ENCODE results near the gene ACE. TPM values are rescaled to one million over a fixed set of nuclear protein-coding genes. Genes with fewer than 3 reads are reported as not detected.

ACE gene
- total RNA-seq, 3 donors from 2014 or later, result 2.6 to 13.9 (median 9.1) TPM

- DNase-seq (ENCODE audit: low spot score in 2 of 2), result peak in 1 of 2 donors; percentile 47
- H3K27me3 ChIP-seq, result no peaks in the 10 kb centered on the region
- TF ChIP-seq, protein P1, sequence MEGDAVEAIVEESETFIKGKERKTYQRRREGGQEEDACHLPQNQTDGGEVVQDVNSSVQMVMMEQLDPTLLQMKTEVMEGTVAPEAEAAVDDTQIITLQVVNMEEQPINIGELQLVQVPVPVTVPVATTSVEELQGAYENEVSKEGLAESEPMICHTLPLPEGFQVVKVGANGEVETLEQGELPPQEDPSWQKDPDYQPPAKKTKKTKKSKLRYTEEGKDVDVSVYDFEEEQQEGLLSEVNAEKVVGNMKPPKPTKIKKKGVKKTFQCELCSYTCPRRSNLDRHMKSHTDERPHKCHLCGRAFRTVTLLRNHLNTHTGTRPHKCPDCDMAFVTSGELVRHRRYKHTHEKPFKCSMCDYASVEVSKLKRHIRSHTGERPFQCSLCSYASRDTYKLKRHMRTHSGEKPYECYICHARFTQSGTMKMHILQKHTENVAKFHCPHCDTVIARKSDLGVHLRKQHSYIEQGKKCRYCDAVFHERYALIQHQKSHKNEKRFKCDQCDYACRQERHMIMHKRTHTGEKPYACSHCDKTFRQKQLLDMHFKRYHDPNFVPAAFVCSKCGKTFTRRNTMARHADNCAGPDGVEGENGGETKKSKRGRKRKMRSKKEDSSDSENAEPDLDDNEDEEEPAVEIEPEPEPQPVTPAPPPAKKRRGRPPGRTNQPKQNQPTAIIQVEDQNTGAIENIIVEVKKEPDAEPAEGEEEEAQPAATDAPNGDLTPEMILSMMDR (IDR thresholded peaks at IDR 0.05), result no peak
- peak in 2 of 3 donors; percentile 27 to 60 for TF ChIP-seq POLR2AphosphoS5 (IDR thresholded peaks at IDR 0.05)
- intact Hi-C loops (cut with DNase I; ENCODE audit: low total_unique reads), result no loop called here
- H3K27ac ChIP-seq, result peak overlapping the region; percentile 78 to 82
- H3K4me3 ChIP-seq, result peak overlapping the region in 1 of 3 donors; percentile 9
- H3K36me3 ChIP-seq, result no peaks in the 10 kb centered on the region
- peaks cover 12 to 36% of the 10 kb centered on the region in 2 donors for H3K4me1 ChIP-seq
- no peaks in the 10 kb centered on the region for H3K9me3 ChIP-seq
These were observed 42.9 kb upstream of the ACE start for GRCh38 chr17:63433746-63434591.

DNA sequence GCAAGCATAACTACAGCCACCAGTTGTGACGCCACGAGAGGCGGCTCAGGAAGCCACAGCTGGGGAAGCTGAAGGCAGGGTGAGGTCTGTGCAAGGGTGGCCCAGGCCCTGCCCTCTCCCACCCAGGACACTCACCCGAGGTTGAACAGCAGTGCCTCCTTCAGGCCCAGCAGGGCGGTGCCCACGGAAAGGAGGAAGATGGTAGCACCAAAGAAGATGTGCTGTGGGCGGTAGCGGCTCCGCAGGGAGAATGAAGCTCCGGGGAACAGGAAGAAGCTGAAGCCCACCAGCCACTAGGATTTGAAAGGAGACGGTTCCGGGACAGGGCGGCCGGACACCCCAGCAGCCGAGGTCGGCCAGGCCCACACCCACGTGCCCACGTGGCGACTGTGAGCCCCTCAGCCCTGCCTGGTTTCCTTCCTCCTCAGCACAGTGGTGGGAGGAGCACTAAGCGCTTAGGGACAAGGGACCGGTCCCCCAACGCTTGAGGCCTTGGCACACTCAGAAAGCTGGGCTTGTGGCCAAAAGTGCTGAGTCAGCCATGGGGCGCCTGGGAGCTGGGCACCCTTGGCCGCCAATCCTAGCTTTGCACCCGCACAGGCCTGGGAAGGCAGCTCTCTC, 41.8 kb upstream of the ACE start:
- H3K27ac ChIP-seq, result peak overlapping the region; percentile 78 to 82
- peaks cover 13 to 36% of the 10 kb centered on the region in 2 donors for H3K4me1 ChIP-seq
- H3K9me3 ChIP-seq, result no peaks in the 10 kb centered on the region
- H3K27me3 ChIP-seq, result no peaks in the 10 kb centered on the region
- TF ChIP-seq, protein P1 (IDR thresholded peaks at IDR 0.05), result no peak
- TF ChIP-seq POLR2A (IDR thresholded peaks at IDR 0.05) (no peak), POLR2AphosphoS5 (IDR thresholded peaks at IDR 0.05) (no peak)
- no peaks in the 10 kb centered on the region for H3K36me3 ChIP-seq
- peak overlapping the region in 1 of 3 donors; percentile 17 for H3K4me3 ChIP-seq
- peak; percentile 77 to 90 for DNase-seq (ENCODE audit: low spot score in 2 of 2)
- intact Hi-C loops (cut with DNase I; ENCODE audit: low total_unique reads), result no loop called here

DNA sequence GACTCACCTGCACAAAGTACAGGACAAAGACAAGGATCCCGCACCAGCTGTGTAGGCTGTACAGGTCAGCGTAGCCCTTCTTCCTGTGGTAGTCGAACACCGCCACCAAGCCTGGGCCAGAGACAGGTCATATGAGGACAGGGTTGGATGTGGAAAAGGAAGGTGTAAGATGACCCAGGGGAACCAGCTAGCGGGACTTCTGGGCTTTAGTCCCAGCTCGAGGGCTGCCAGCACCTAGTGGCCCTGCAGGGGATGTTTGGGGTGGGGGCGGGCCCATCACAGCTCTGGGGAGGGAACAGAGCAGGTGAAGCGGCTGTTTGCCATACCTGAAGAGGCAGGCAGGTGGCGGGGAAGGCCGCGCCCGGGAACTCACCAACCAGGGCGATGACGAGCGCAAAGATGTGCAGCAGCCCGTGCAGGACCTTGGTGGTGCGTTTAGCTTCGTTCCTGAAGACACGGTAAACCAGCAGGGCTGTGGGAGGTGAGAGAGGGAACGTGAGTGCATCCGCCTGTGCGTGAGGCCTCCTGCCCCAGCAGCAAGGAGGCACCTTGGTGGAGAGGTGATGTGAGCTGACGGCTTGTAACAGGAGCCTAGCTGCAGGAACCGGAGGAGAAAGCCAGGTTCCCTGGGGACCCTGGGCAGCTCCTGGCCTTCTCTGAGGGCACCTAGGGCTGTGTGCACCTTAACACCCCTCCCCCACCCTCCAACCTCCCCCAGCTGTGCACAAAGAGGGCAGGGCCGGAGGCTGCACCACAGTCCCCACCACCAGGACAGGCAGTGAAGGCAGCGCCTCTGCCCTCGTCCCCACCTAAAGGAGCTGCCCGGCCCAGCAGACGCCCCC, 41.0 kb upstream of the ACE start:
- no peak for TF ChIP-seq POLR2A (IDR thresholded peaks at IDR 0.05)
- TF ChIP-seq, protein P1 (IDR thresholded peaks at IDR 0.05), result peak in 2 of 3 donors; percentile 32 to 71
- TF ChIP-seq POLR2AphosphoS5 (IDR thresholded peaks at IDR 0.05), result no peak
- no peaks in the 10 kb centered on the region for H3K9me3 ChIP-seq
- H3K36me3 ChIP-seq, result no peaks in the 10 kb centered on the region
- H3K27me3 ChIP-seq, result no peaks in the 10 kb centered on the region
- peaks cover 18 to 36% of the 10 kb centered on the region in 2 donors for H3K4me1 ChIP-seq
- peak overlapping the region in 1 of 3 donors; percentile 17 for H3K4me3 ChIP-seq
- peak overlapping the region; percentile 78 to 82 for H3K27ac ChIP-seq
- DNase-seq (ENCODE audit: low spot score in 2 of 2), result peak; percentile 44 to 74
- intact Hi-C loops (cut with DNase I; ENCODE audit: low total_unique reads), result no loop called here

DNA sequence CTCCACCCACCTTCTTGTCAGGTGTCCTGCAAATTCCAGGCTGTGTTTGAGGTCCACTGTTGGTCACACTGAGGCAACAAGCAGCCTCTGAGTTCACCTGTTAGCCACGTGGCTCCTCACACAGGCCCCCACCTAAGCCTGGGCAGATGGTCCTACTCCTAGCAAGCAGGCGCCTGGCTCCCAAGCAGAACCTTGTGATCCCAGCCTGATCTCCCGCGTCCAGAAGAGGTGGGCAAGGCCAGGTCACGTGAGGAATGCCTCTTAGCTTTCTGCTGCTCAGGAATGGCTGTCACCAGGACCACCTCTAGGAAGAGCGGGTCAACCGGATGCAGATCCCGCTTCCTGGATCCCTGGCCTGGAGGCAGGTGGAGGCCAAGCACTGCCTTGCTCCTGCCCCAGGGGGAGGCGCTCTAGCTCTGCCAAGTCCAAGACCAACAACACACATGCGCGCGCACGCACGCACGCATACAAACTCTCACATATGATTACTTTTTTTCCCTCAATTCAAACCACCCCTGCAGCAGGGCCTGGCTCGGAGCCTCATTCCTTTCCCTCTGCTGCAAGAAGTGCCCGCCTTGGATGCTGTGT, 40.2 kb upstream of the ACE start:
- intact Hi-C loops (cut with DNase I; ENCODE audit: low total_unique reads), result no loop called here

More for the DNA sequence above, 40.2 kb upstream of the ACE start:
- Histone ChIP-seq H3K4me3 (peak overlapping the region in 1 of 3 donors; percentile 40), H3K9me3 (no peaks in the 10 kb centered on the region), H3K36me3 (no peaks in the 10 kb centered on the region), H3K27ac (peak overlapping the region; percentile 78 to 82), H3K4me1 (peaks cover 18 to 36% of the 10 kb centered on the region in 2 donors), H3K27me3 (no peaks in the 10 kb centered on the region)
- no peak for DNase-seq (ENCODE audit: low spot score in 2 of 2)
- no peak for TF ChIP-seq POLR2A (IDR thresholded peaks at IDR 0.05)
- TF ChIP-seq, protein P1 (IDR thresholded peaks at IDR 0.05), result no peak

Measured in breast epithelium (tissue), 4 donors.